Measurements from ENCODE around the gene PIMREG. TPM values are rescaled to one million over a fixed set of nuclear protein-coding genes. Genes with fewer than 3 reads are reported as not detected.
A peak's percentile ranks its signal among the peaks of the same experiment; 100 is the strongest.

PIMREG gene
- total RNA-seq, 1 experiment from 2014 or later = not detected

DNA sequence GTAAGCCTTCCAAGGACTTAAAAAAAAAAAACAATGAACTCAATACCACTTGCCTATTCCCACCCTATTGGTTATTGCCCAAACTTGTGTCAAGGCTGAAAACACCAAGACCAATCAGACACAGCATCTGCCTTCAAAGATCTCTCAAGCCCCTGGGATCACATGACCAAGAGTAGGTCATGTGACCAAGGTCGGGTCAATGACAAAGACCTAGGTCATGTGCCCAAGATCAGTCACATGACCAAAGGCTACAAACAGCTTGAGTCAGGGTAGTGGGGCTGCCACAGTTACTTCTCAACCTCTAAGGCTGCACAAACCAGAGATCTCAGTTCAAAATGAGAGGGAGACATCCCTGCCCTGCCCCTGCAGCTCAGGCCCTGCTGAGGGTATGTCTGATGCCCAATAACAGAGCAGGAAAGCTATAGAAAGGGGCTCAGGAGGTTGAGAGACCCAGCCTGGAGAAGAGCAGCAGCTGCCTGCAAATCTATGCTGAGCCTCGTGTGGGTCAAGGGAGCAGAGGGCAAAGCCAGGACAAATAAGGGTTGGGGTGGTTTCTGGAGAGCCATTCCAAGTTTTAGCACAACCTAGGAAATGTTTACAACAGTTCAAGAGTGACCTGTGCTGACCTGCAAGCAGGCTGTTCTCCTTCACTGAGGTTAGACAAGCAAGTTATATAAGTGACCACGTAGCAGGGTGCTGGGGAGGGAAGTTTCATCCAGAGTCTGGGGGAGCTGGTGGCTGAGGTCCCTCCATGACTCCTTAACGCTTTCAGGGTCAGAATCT, 48.8 kb downstream of the PIMREG start:
- no peak overlapping the region for H3K4me3 ChIP-seq (ENCODE audit: low read length)
- no peaks in the 10 kb centered on the region for H3K9me3 ChIP-seq (ENCODE audit: low read length)
- DNase-seq = peak; percentile 74
- peaks cover 37% of the 10 kb centered on the region for H3K4me1 ChIP-seq (ENCODE audit: low read length)
- no peak overlapping the region for H3K4me2 ChIP-seq (ENCODE audit: low read depth, low read length, poor library complexity, severe bottlenecking)
- no peak overlapping the region; the same call in 1 of the 2 replicates for H2AFZ ChIP-seq (ENCODE audit: low read length)
- H3K27ac ChIP-seq (ENCODE audit: low read length) = no peak overlapping the region
- H3K79me2 ChIP-seq (ENCODE audit: low read length) = no peaks in the 10 kb centered on the region
- no peaks in the 10 kb centered on the region for H4K20me1 ChIP-seq (ENCODE audit: insufficient read depth, low read depth, low read length)
- no peaks in the 10 kb centered on the region for H3K36me3 ChIP-seq (ENCODE audit: insufficient read depth, low read length)
- H3K27me3 ChIP-seq (ENCODE audit: low read length) = no peaks in the 10 kb centered on the region
- H3K9me2 ChIP-seq (replicated peaks; ENCODE audit: insufficient read depth, low read length) = no peaks in the 10 kb centered on the region
- no peak overlapping the region for H3K9ac ChIP-seq (ENCODE audit: low read length)

DNA sequence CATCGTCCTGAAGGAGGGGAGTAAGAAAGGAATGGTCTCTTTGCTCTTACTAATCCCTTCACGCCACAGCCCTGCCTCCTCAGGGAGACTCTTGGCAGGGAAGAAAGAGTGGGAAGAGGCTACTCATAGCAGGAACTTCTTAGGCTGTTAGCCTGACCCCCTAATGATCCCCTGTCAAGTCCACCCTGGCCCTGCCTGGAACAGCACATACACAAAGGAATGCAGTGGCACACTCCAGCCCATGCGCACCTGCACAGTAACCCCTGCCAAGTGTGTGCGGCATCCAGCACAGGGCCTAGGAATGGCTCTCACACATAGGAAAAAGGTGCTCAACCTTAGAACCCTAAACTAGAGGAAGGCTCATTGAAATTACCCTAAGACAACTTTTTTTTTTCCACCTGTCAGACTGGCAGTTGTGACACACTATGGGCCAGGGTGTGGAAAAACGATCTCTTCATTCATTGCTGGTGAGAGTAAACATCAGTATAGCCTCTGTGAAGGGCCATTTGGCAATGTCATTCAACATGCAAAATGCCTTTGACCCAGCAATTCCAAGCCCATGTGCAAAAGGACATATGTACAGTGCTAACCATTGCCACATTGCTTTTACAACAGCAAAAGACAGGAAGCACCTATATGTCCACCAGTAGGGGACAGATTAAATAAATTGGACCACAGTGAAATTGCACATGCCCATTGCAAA, 50.1 kb downstream of the PIMREG start:
- peaks cover 47% of the 10 kb centered on the region for H3K4me1 ChIP-seq (ENCODE audit: low read length)
- H3K27ac ChIP-seq (ENCODE audit: low read length) = no peak overlapping the region
- H3K4me2 ChIP-seq (ENCODE audit: low read depth, low read length, poor library complexity, severe bottlenecking) = no peak overlapping the region
- DNase-seq = no peak
- H3K4me3 ChIP-seq (ENCODE audit: low read length) = no peak overlapping the region
- no peaks in the 10 kb centered on the region for H3K79me2 ChIP-seq (ENCODE audit: low read length)
- H3K27me3 ChIP-seq (ENCODE audit: low read length) = no peaks in the 10 kb centered on the region
- no peak overlapping the region for H2AFZ ChIP-seq (ENCODE audit: low read length)
- H4K20me1 ChIP-seq (ENCODE audit: insufficient read depth, low read depth, low read length) = no peaks in the 10 kb centered on the region
- no peaks in the 10 kb centered on the region for H3K9me2 ChIP-seq (replicated peaks; ENCODE audit: insufficient read depth, low read length)
- H3K9ac ChIP-seq (ENCODE audit: low read length) = no peak overlapping the region
- H3K36me3 ChIP-seq (ENCODE audit: insufficient read depth, low read length) = no peaks in the 10 kb centered on the region
- no peaks in the 10 kb centered on the region for H3K9me3 ChIP-seq (ENCODE audit: low read length)

DNA sequence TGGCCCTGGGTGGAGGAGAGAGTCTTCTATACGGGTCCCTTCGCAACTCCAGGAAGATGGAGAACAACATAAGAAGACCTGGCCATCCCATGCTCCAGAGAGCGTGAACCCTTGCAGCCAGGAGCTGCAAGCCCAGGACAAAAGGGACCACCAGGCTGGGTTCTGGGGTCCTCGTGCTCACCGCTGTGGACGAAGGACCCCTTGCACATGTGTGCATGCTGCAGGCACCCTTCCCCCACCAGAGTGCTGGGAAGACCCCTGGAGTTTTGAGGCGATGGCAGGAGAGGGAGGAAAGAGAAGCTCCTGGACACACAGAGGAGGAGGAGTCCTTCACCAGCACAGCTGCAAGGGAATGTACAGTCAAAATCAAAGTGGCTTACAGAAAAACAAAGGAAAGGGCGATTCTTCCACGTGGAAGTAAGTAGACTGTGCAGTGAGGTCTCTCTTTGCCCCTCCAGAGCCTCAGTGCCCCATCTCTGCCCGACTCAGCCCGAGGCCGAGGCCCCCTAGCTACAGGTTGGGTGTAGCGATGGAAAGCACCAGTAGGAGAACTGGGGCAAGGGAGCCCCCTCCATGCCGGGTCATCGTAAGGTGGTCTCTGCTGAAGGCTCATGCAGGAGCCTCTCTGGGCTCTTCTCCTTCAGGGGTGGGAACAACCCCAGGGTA, 51.3 kb downstream of the PIMREG start:
- H3K9me3 ChIP-seq (ENCODE audit: low read length) = no peaks in the 10 kb centered on the region
- peak overlapping the region; percentile 66 for H3K9ac ChIP-seq (ENCODE audit: low read length)
- no peaks in the 10 kb centered on the region for H3K9me2 ChIP-seq (replicated peaks; ENCODE audit: insufficient read depth, low read length)
- no peak for DNase-seq
- H4K20me1 ChIP-seq (ENCODE audit: insufficient read depth, low read depth, low read length) = no peaks in the 10 kb centered on the region
- no peaks in the 10 kb centered on the region for H3K36me3 ChIP-seq (ENCODE audit: insufficient read depth, low read length)
- peak overlapping the region; percentile 85 for H3K4me2 ChIP-seq (ENCODE audit: low read depth, low read length, poor library complexity, severe bottlenecking)
- no peaks in the 10 kb centered on the region for H3K79me2 ChIP-seq (ENCODE audit: low read length)
- H3K4me3 ChIP-seq (ENCODE audit: low read length) = peak overlapping the region; percentile 62
- H3K27ac ChIP-seq (ENCODE audit: low read length) = peak overlapping the region; percentile 86
- H3K27me3 ChIP-seq (ENCODE audit: low read length) = no peaks in the 10 kb centered on the region
- peak overlapping the region; percentile 74 for H2AFZ ChIP-seq (ENCODE audit: low read length)
- H3K4me1 ChIP-seq (ENCODE audit: low read length) = peaks cover 47% of the 10 kb centered on the region

DNA sequence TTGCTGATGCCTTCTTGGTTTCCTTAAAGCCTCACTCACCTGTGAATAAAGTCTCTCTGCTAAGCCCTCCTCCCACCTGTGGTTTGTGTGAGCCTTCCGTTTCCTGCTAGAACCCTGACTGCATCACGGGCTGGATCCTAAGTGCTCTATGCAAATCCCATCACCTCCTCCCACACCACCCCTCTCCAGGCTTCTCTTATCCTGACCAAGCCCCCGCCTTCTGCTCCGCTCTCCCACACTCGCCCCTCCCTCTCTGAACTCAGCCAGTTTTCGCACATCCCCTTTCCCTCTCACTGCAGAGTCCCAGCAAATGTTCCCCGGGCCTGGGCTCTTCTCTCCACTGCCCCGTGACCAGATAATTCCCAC, 51.8 kb downstream of the PIMREG start:
- Histone ChIP-seq H3K27ac (ENCODE audit: low read length) (peak overlapping the region; percentile 86), H3K9ac (ENCODE audit: low read length) (peak overlapping the region; percentile 66), H3K27me3 (ENCODE audit: low read length) (no peaks in the 10 kb centered on the region), H2AFZ (ENCODE audit: low read length) (peak overlapping the region; percentile 74), H3K4me2 (ENCODE audit: low read depth, low read length, poor library complexity, severe bottlenecking) (peak overlapping the region; percentile 85), H3K36me3 (ENCODE audit: insufficient read depth, low read length) (no peaks in the 10 kb centered on the region), H3K9me3 (ENCODE audit: low read length) (no peaks in the 10 kb centered on the region), H3K4me3 (ENCODE audit: low read length) (peak overlapping the region; percentile 62), H3K9me2 (replicated peaks; ENCODE audit: insufficient read depth, low read length) (no peaks in the 10 kb centered on the region), H3K79me2 (ENCODE audit: low read length) (no peaks in the 10 kb centered on the region), H4K20me1 (ENCODE audit: insufficient read depth, low read depth, low read length) (no peaks in the 10 kb centered on the region), H3K4me1 (ENCODE audit: low read length) (peaks cover 49% of the 10 kb centered on the region)
- peak; percentile 85 for DNase-seq

DNA sequence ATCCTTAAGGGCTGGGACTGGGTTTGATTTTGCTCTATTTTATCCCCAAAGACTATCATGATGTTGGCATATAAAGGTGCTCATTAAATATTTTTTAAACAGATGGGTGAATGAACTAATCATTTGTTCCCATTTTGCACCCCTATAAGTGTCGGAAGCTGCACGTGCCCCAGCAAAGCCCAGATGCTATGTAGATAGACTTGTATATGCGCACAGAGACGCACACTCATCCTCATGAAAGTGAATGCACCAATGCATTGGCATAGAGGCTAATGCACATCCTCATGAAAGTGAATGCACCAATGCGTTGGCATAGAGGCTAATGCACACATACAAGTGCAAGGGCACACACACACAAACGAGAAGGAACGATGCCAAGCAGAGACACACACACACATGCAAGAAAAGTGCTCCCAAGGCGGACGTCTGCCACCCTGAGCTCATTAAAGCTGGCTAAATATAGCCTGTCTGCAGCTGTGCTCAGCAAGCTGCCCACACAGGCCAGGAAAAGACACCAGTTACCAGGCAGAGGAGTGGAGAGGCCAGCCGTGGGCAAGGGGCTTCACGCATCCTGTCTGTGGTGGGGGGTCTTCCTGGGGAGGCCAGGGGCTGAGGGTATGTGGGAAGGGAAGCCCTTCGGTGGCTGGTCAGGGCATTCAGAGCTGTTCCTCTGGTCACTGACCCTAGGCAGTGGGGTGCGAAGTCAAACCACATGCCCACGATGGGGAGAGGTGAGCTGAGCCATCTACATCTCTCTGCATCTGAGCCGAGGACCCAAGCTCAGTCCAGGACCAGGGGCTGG, 52.6 kb downstream of the PIMREG start:
- Histone ChIP-seq H3K4me2 (ENCODE audit: low read depth, low read length, poor library complexity, severe bottlenecking) (peak overlapping the region; percentile 85), H3K4me3 (ENCODE audit: low read length) (peak overlapping the region; percentile 62)
- peak; percentile 81 for DNase-seq

DNA sequence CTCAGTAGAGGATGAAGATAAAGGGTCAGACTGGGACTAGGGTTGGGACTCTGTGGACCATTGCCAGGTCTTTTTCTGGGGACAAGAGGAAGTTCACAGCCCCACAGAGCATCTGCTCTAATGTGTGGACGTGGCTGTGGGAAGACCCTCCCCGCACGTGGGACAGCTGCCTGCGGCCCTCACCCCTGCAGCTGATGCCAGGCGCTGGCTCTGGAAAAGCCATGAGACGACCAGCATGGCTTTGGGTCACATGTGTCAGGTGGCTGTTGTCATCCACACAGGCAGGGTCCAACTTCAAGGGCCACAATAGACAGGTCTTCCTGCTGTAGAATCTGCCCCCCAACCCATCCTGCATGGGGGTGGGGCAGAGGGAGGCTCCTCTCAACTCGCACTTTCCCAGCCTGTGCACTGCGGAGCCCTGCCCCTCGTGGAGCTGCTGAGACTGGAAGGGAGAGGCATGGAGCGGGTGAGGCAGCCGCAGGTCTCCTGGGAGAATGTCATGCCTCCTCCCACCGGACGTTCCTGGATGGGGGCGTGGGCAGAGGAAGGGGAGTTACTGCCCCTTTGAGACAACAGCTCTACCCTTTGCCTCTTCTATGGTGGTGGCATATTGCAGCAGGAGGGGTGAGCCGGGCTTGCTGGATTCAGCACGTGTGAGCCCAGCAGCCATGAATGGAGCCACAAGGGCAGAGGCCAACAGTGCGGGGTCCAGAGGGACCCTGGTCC, 53.4 kb downstream of the PIMREG start:
- H3K9ac ChIP-seq (ENCODE audit: low read length) = peak overlapping the region; percentile 66
- peaks cover 55% of the 10 kb centered on the region for H3K4me1 ChIP-seq (ENCODE audit: low read length)
- no peaks in the 10 kb centered on the region for H4K20me1 ChIP-seq (ENCODE audit: insufficient read depth, low read depth, low read length)
- H3K4me3 ChIP-seq (ENCODE audit: low read length) = no peak overlapping the region
- H3K79me2 ChIP-seq (ENCODE audit: low read length) = no peaks in the 10 kb centered on the region
- H3K9me2 ChIP-seq (replicated peaks; ENCODE audit: insufficient read depth, low read length) = no peaks in the 10 kb centered on the region
- no peaks in the 10 kb centered on the region for H3K36me3 ChIP-seq (ENCODE audit: insufficient read depth, low read length)
- no peak overlapping the region for H2AFZ ChIP-seq (ENCODE audit: low read length)
- H3K9me3 ChIP-seq (ENCODE audit: low read length) = no peaks in the 10 kb centered on the region
- DNase-seq = no peak
- peak overlapping the region; percentile 86 for H3K27ac ChIP-seq (ENCODE audit: low read length)
- no peaks in the 10 kb centered on the region for H3K27me3 ChIP-seq (ENCODE audit: low read length)
- H3K4me2 ChIP-seq (ENCODE audit: low read depth, low read length, poor library complexity, severe bottlenecking) = peak overlapping the region; percentile 85

More for the DNA sequence above, 52.6 kb downstream of the PIMREG start:
- Histone ChIP-seq H3K9me2 (replicated peaks; ENCODE audit: insufficient read depth, low read length) (no peaks in the 10 kb centered on the region), H3K9me3 (ENCODE audit: low read length) (no peaks in the 10 kb centered on the region), H3K27me3 (ENCODE audit: low read length) (no peaks in the 10 kb centered on the region), H3K4me1 (ENCODE audit: low read length) (peaks cover 55% of the 10 kb centered on the region), H3K79me2 (ENCODE audit: low read length) (no peaks in the 10 kb centered on the region), H4K20me1 (ENCODE audit: insufficient read depth, low read depth, low read length) (no peaks in the 10 kb centered on the region), H3K9ac (ENCODE audit: low read length) (peak overlapping the region; percentile 66), H2AFZ (ENCODE audit: low read length) (peak overlapping the region; percentile 74; the same call in 1 of the 2 replicates), H3K36me3 (ENCODE audit: insufficient read depth, low read length) (no peaks in the 10 kb centered on the region), H3K27ac (ENCODE audit: low read length) (peak overlapping the region; percentile 86)

DNA sequence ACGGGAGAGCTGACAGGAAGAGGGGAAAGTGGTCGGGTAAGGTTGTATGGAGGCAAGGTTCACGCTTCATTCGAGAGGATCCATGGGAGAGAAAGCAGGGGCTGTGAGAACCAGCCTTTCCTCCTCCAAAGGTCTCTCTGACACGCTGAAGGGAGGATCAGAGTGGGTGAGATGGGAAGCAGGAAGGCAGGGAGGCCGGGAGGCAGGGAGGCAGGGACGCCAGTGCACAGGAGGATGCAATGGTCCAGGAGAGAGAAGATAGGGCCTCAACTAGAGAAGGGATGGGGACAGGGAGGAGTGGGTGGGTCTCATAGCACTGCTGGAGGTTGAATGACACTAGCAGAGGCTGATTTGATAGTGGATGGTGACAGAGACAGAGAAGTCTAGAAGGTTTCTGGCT, 54.1 kb downstream of the PIMREG start:
- Histone ChIP-seq H3K36me3 (ENCODE audit: insufficient read depth, low read length) (no peaks in the 10 kb centered on the region), H2AFZ (ENCODE audit: low read length) (no peak overlapping the region), H3K27me3 (ENCODE audit: low read length) (no peaks in the 10 kb centered on the region), H3K9me3 (ENCODE audit: low read length) (no peaks in the 10 kb centered on the region), H3K4me3 (ENCODE audit: low read length) (no peak overlapping the region), H3K4me1 (ENCODE audit: low read length) (peaks cover 55% of the 10 kb centered on the region), H3K79me2 (ENCODE audit: low read length) (no peaks in the 10 kb centered on the region), H4K20me1 (ENCODE audit: insufficient read depth, low read depth, low read length) (no peaks in the 10 kb centered on the region), H3K4me2 (ENCODE audit: low read depth, low read length, poor library complexity, severe bottlenecking) (no peak overlapping the region), H3K9me2 (replicated peaks; ENCODE audit: insufficient read depth, low read length) (no peaks in the 10 kb centered on the region), H3K27ac (ENCODE audit: low read length) (no peak overlapping the region), H3K9ac (ENCODE audit: low read length) (no peak overlapping the region)
- DNase-seq = no peak

Data from Karpas-422 (cell line).